BJ (cell line): Measurements from ENCODE around the gene TPRX1. TPM values are rescaled to one million over a fixed set of nuclear protein-coding genes. Genes with fewer than 3 reads are reported as not detected.
"Not testable (repeated sequence)": the region's sequence is repeated elsewhere in the genome, so short reads cannot be mapped to it uniquely, and the experiment has no call there.

Experiments used
- CTCF ChIA-PET: fragments of 350-600 bp; formaldehyde crosslinking; extraction: SDS; loops from one replicate; lab custom pipeline; 2021; ENCODE audit warnings: antibody characterized with exemption, inconsistent platforms; lab: Yijun Ruan, JAX
- POLR2A ChIA-PET: fragments of 300-600 bp; sonication (Branson Sonifier 250); formaldehyde crosslinking; extraction: SDS; loops from one replicate; lab custom pipeline; 2021; ENCODE audit warnings: antibody characterized with exemption; lab: Charles Lee
- DNase-seq: peaks from one replicate; pipeline ENCODE4 v3.0.0-alpha.2; 2011; ENCODE audit warnings: low read depth
- H3K27me3 ChIP-seq: 2 replicates; pipeline ENCODE4 v1.6.0; 2011; ENCODE audit warnings: low read length; ENCODE audit not compliant: control insufficient read depth, insufficient read depth
- H3K36me3 ChIP-seq: 2 replicates; pipeline ENCODE4 v1.5.1; 2011; ENCODE audit warnings: low read length; ENCODE audit not compliant: control insufficient read depth, insufficient read depth
- H3K4me3 ChIP-seq: 2 replicates; pipeline ENCODE4 v1.5.1; 2011; ENCODE audit warnings: low read depth, mild to moderate bottlenecking, control low read depth, low read length
- CTCF ChIP-seq: IDR thresholded peaks from 2 replicates; pipeline ENCODE4 v1.5.1; 2011; ENCODE audit warnings: low read depth, mild to moderate bottlenecking, control low read depth, inconsistent platforms, low read length, moderate library complexity; ENCODE audit not compliant: insufficient read depth
- polyA plus RNA-seq: library from polyadenylated mRNA; depleted of rRNA; stranded (reverse); fragments of >200 nt; gene quantifications from 2 replicates; pipeline ENCODE4 v1.2.3, GENCODE V29; 2011

Gene TPRX1
- polyA plus RNA-seq, 1 experiment = not detected

- CTCF ChIA-PET = interaction anchor here (1.1 to 3.7 kb wide), 4 partner anchors 11 to 50 kb away, joined by 3 to 18 read pairs (median 5); no protein-coding TSS in a partner anchor
- Histone ChIP-seq H3K4me3 (no peak overlapping the region), H3K27me3 (no peaks in the 10 kb centered on the region), H3K36me3 (no peaks in the 10 kb centered on the region)
- POLR2A ChIA-PET = no interaction called here
- no peak for TF ChIP-seq CTCF
- no peak for DNase-seq
Measured at GRCh38 chr19:47813995-47814328, 9.6 kb upstream of the TPRX1 start.

- CTCF ChIA-PET = interaction anchor here (0.7 to 3.7 kb wide), 2 partner anchors 50 to 52 kb away, joined by 3 to 18 read pairs; no protein-coding TSS in a partner anchor
- POLR2A ChIA-PET = no interaction called here
- H3K27me3 ChIP-seq = no peaks in the 10 kb centered on the region
- TF ChIP-seq CTCF = peak; percentile 68
- DNase-seq = no peak
- H3K4me3 ChIP-seq = no peak overlapping the region
- no peaks in the 10 kb centered on the region for H3K36me3 ChIP-seq
Measured at GRCh38 chr19:47813304-47813994, 9.1 kb upstream of the TPRX1 start.

- Histone ChIP-seq H3K27me3 (no peaks in the 10 kb centered on the region), H3K36me3 (no peaks in the 10 kb centered on the region), H3K4me3 (no peak overlapping the region)
- ChIA-PET CTCF (interaction anchor here (1.0 to 1.4 kb wide), 3 partner anchors 15 to 370 kb away, joined by 3 to 4 read pairs (median 3); no protein-coding TSS in a partner anchor), POLR2A (no interaction called here)
- no peak for DNase-seq
- TF ChIP-seq CTCF = no peak
Measured at GRCh38 chr19:47806435-47806834, 2.1 kb upstream of the TPRX1 start.

GRCh38 chr19:47805313-47805712 lies 962 bp upstream of the TPRX1 start:
- no peak for TF ChIP-seq CTCF
- no peak overlapping the region for H3K4me3 ChIP-seq
- no peak for DNase-seq
- CTCF ChIA-PET = interaction anchor here (0.5 to 1.4 kb wide), 4 partner anchors 14 to 368 kb away, joined by 3 to 4 read pairs (median 3); no protein-coding TSS in a partner anchor
- H3K36me3 ChIP-seq = no peaks in the 10 kb centered on the region
- POLR2A ChIA-PET = no interaction called here
- H3K27me3 ChIP-seq = no peaks in the 10 kb centered on the region

- POLR2A ChIA-PET, CTCF ChIA-PET, H3K4me3 ChIP-seq: not testable (repeated sequence)
Measured at GRCh38 chr19:47803671-47804070, 680 bp downstream of the TPRX1 start.

GRCh38 chr19:47803148-47803547 lies 1.2 kb downstream of the TPRX1 start:
- H3K4me3 ChIP-seq, CTCF ChIA-PET, H3K36me3 ChIP-seq, DNase-seq, H3K27me3 ChIP-seq, POLR2A ChIA-PET: not testable (repeated sequence)

More at GRCh38 chr19:47803671-47804070, 680 bp downstream of the TPRX1 start:
- not testable (repeated sequence) for H3K36me3 ChIP-seq, DNase-seq, H3K27me3 ChIP-seq
